ENCODE results near the gene ELOB. TPM values are rescaled to one million over a fixed set of nuclear protein-coding genes. Genes with fewer than 3 reads are reported as not detected.

ELOB gene
- total RNA-seq, 1 experiment from 2014 or later, result 358 TPM

Small RNA genes within 50 kb of the gene (small RNA-seq; reads per million reads assigned to genes)
- gene SNORA3C, result not detected

Other genes with a start within 250 kb of the ELOB start
- 0.43 TPM in 1 of 2 replicates, not detected in the other for gene CEMP1, start 245.9 kb downstream of the ELOB start, total RNA-seq (2014; rRNA removed; shearing (Covaris generic); ENCODE audit: low replicate concordance)
- gene PDPK1, start 239.3 kb downstream of the ELOB start, total RNA-seq (2014; rRNA removed; shearing (Covaris generic); ENCODE audit: low replicate concordance), result 24.9 and 49.5 TPM in 2 replicates
- gene KCTD5, start 94.8 kb downstream of the ELOB start, total RNA-seq (2014; rRNA removed; shearing (Covaris generic); ENCODE audit: low replicate concordance), result 15.7 and 21.1 TPM in 2 replicates
- gene PRSS27, start 57.1 kb downstream of the ELOB start, total RNA-seq (2014; rRNA removed; shearing (Covaris generic); ENCODE audit: low replicate concordance), result 1.4 and 2.8 TPM in 2 replicates
- 127 and 133 TPM in 2 replicates for gene SRRM2, start 24.6 kb downstream of the ELOB start, total RNA-seq (2014; rRNA removed; shearing (Covaris generic); ENCODE audit: low replicate concordance)
- not detected in 2 replicates for gene PRSS33, start 10.3 kb upstream of the ELOB start, total RNA-seq (2014; rRNA removed; shearing (Covaris generic); ENCODE audit: low replicate concordance)
- gene PRSS41, start 21.2 kb upstream of the ELOB start, total RNA-seq (2014; rRNA removed; shearing (Covaris generic); ENCODE audit: low replicate concordance), result not detected in 2 replicates
- gene PRSS21, start 40.0 kb upstream of the ELOB start, total RNA-seq (2014; rRNA removed; shearing (Covaris generic); ENCODE audit: low replicate concordance), result not detected in 2 replicates
- not detected in 2 replicates for gene ZG16B, start 53.0 kb upstream of the ELOB start, total RNA-seq (2014; rRNA removed; shearing (Covaris generic); ENCODE audit: low replicate concordance)
- gene PRSS22, start 80.9 kb upstream of the ELOB start, total RNA-seq (2014; rRNA removed; shearing (Covaris generic); ENCODE audit: low replicate concordance), result not detected in 2 replicates
- gene FLYWCH2, start 105.9 kb upstream of the ELOB start, total RNA-seq (2014; rRNA removed; shearing (Covaris generic); ENCODE audit: low replicate concordance), result 63.5 and 85.1 TPM in 2 replicates
- 11.0 and 22.7 TPM in 2 replicates for gene FLYWCH1, start 134.7 kb upstream of the ELOB start, total RNA-seq (2014; rRNA removed; shearing (Covaris generic); ENCODE audit: low replicate concordance)
- gene KREMEN2, start 187.0 kb upstream of the ELOB start, total RNA-seq (2014; rRNA removed; shearing (Covaris generic); ENCODE audit: low replicate concordance), result 3.4 and 8.5 TPM in 2 replicates
- gene PAQR4, start 192.1 kb upstream of the ELOB start, total RNA-seq (2014; rRNA removed; shearing (Covaris generic); ENCODE audit: low replicate concordance), result 30.7 and 44.0 TPM in 2 replicates
- gene PKMYT1, start 203.2 kb upstream of the ELOB start, total RNA-seq (2014; rRNA removed; shearing (Covaris generic); ENCODE audit: low replicate concordance), result 17.6 and 30.3 TPM in 2 replicates
- not detected in 2 replicates for gene CLDN9, start 235.6 kb upstream of the ELOB start, total RNA-seq (2014; rRNA removed; shearing (Covaris generic); ENCODE audit: low replicate concordance)
- not detected in 2 replicates for gene CLDN6, start 240.9 kb upstream of the ELOB start, total RNA-seq (2014; rRNA removed; shearing (Covaris generic); ENCODE audit: low replicate concordance)
- 4.9 and 9.4 TPM in 2 replicates for gene TNFRSF12A, start 243.1 kb upstream of the ELOB start, total RNA-seq (2014; rRNA removed; shearing (Covaris generic); ENCODE audit: low replicate concordance)
- 51.7 and 67.8 TPM in 2 replicates for gene HCFC1R1, start 246.7 kb upstream of the ELOB start, total RNA-seq (2014; rRNA removed; shearing (Covaris generic); ENCODE audit: low replicate concordance)
- 20.0 and 35.8 TPM in 2 replicates for gene THOC6, start 246.8 kb upstream of the ELOB start, total RNA-seq (2014; rRNA removed; shearing (Covaris generic); ENCODE audit: low replicate concordance)